HG03378 (cell line): Measurements from ENCODE around the gene IGSF23.

Experiments
- ATAC-seq: cut with Tn5 transposase; IDR thresholded peaks from one replicate; pipeline ENCODE4 v1.9.1; 2021; ENCODE audit warnings: mild to moderate bottlenecking, moderate library complexity; ENCODE audit not compliant: unreplicated experiment

Gene IGSF23

DNA sequence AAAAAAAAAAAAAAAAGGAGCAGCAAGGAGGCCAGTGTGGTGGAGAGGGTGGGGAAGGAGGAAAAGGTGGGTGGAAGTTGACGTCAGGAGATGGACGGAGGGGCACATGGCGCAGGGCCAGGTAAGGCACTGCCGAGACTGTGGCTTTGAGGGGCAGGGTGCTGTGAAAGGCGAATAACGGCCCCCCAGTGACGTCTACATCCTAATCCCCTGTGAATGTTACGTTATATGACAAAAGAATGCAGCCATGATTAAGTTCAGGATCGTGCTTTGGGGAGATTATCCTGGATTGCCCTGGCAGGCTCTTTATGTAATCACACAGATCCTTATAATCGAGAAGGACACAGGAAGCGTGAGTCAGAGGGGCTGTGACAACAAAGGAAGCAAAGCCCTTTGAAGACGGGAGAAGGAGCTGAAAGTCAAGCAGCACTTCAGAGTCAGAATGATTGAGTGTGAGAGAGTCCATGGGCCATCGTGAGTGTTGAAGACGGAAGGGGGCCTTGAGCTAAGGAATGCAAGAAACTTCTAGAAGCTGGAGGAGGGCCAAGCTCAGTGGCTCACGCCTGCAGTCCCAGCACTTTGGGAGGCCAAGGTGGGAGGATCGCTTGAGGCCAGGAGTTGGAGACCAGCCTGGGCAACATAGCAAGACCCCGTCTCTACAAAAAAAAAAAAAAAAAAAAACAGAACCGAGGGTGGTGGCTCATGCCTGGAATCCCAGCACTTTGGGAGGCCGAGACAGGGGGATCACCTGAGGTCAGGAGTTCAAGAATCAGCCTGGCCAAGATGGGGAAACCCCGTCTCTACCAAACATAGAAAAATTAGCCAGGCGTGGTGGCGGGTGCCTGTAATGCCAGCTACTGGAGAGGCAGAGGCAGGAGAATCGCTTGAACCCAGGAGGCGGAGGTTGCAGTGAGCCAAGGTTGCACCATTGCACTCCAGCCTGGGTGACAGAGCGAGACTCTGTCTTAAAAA, 71.8 kb downstream of the IGSF23 start:
- no peak for ATAC-seq

DNA sequence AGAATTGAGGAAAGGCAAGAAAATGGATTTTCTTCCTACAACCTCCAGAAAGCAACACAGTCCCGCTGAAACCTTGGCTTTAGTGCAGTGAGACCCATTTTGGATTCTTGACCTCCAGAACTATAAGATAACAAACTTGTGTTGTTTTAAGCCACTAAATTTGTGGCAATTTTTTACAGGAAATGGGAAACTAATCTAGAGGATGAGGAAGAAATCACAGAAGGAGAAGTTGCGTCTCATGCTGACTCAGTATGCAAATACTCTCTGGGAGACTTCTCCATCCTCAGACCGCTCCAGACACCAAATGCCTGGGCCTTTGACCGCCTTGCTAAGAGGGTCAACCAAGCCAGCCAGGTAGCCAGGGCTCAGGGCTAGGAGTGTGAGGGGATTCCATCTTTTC, 72.5 kb downstream of the IGSF23 start:
- no peak for ATAC-seq
